ENCODE measurements around the gene ADGRF1. TPM values are rescaled to one million over a fixed set of nuclear protein-coding genes. Genes with fewer than 3 reads are reported as not detected.
"Not testable (repeated sequence)": the region's sequence is repeated elsewhere in the genome, so short reads cannot be mapped to it uniquely, and the experiment has no call there.

Gene ADGRF1
- not detected in 2 replicates for polyA plus RNA-seq (2011; rRNA removed)
- polyA minus RNA-seq (2011; rRNA and poly(A)+ RNA removed) = not detected in 2 replicates

GRCh38 chr6:47042275-47042791, at the start of gene ADGRF1:
Gene ADGRF1, minus strand, starts transcription at chr6:47042332. Its CDS starts 13,271 bp downstream, at chr6:47029061.
- Histone ChIP-seq H3K36me3 (ENCODE audit: control insufficient read depth, insufficient read depth, low read length) (no peaks in the 10 kb centered on the region), H3K4me3 (ENCODE audit: low read depth, low read length) (no peak within 1 kb of the TSS), H3K27me3 (ENCODE audit: control insufficient read depth, insufficient read depth, low read length) (peaks cover 3% of the 10 kb centered on the region)
- no peak for DNase-seq (ENCODE audit: low read depth)
- no peak for TF ChIP-seq CTCF (IDR thresholded peaks at IDR 0.05; ENCODE audit: insufficient read depth, low read depth, low read length)
- ChIA-PET POLR2A (no interaction called here), CTCF (interaction anchor here (1.7 to 5.3 kb wide), 2 partner anchors 56 to 194 kb away, joined by 4 to 32 read pairs; no protein-coding TSS in a partner anchor)

GRCh38 chr6:47090881-47091280, 48.7 kb upstream of the ADGRF1 start:
- H3K27me3 ChIP-seq (ENCODE audit: control insufficient read depth, insufficient read depth, low read length) = no peaks in the 10 kb centered on the region
- TF ChIP-seq CTCF (IDR thresholded peaks at IDR 0.05; ENCODE audit: insufficient read depth, low read depth, low read length) = no peak
- H3K36me3 ChIP-seq (ENCODE audit: control insufficient read depth, insufficient read depth, low read length) = no peaks in the 10 kb centered on the region
- no peak overlapping the region for H3K4me3 ChIP-seq (ENCODE audit: low read depth, low read length)
- DNase-seq (ENCODE audit: low read depth) = no peak
- ChIA-PET CTCF (interaction anchor here (11.7 kb wide), 1 partner anchor 217 kb away, joined by 175 read pairs; the partner anchor contains the start of gene TNFRSF21), POLR2A (no interaction called here)

- H3K27me3 ChIP-seq (ENCODE audit: control insufficient read depth, insufficient read depth, low read length); H3K4me3 ChIP-seq (ENCODE audit: low read depth, low read length); POLR2A ChIA-PET; DNase-seq (ENCODE audit: low read depth); H3K36me3 ChIP-seq (ENCODE audit: control insufficient read depth, insufficient read depth, low read length); CTCF ChIA-PET: not testable (repeated sequence)
Measured at GRCh38 chr6:47089473-47089872, 47.3 kb upstream of the ADGRF1 start.

GRCh38 chr6:47086051-47086770, 44.1 kb upstream of the ADGRF1 start:
- ChIA-PET CTCF (interaction anchor here (1.0 to 1.3 kb wide), 3 partner anchors 11 to 16 kb away, joined by 3 read pairs; no protein-coding TSS in a partner anchor), POLR2A (no interaction called here)
- Histone ChIP-seq H3K27me3 (ENCODE audit: control insufficient read depth, insufficient read depth, low read length) (peaks cover 3% of the 10 kb centered on the region), H3K36me3 (ENCODE audit: control insufficient read depth, insufficient read depth, low read length) (no peaks in the 10 kb centered on the region), H3K4me3 (ENCODE audit: low read depth, low read length) (no peak overlapping the region)
- no peak for DNase-seq (ENCODE audit: low read depth)
- TF ChIP-seq CTCF (IDR thresholded peaks at IDR 0.05; ENCODE audit: insufficient read depth, low read depth, low read length) = no peak

GRCh38 chr6:47084610-47085009, 42.5 kb upstream of the ADGRF1 start:
- no peak for DNase-seq (ENCODE audit: low read depth)
- TF ChIP-seq CTCF (IDR thresholded peaks at IDR 0.05; ENCODE audit: insufficient read depth, low read depth, low read length) = no peak
- no peak overlapping the region for H3K4me3 ChIP-seq (ENCODE audit: low read depth, low read length)
- no peaks in the 10 kb centered on the region for H3K36me3 ChIP-seq (ENCODE audit: control insufficient read depth, insufficient read depth, low read length)
- ChIA-PET CTCF (interaction anchor here (0.6 to 1.7 kb wide), 3 partner anchors 11 to 227 kb away, joined by 3 to 9 read pairs (median 4); no protein-coding TSS in a partner anchor), POLR2A (no interaction called here)
- H3K27me3 ChIP-seq (ENCODE audit: control insufficient read depth, insufficient read depth, low read length) = peaks cover 6% of the 10 kb centered on the region
